Spleen (tissue), 7 donors: Measurements from ENCODE around the gene TNFSF9.

Source experiments
- POLR2A ChIP-seq, 3 donors: fragments of 450-650 bp; IDR thresholded peaks; one replicate each; pipeline ENCODE4 v1.5.1; 2017; ENCODE audit warnings: antibody characterized with exemption in 3 of 3, mild to moderate bottlenecking in 1 of 3
- POLR2AphosphoS5 ChIP-seq, 3 donors: sonication (generic); formaldehyde crosslinking; IDR thresholded peaks; one replicate each; pipeline ENCODE4 v1.5.1; 2017; ENCODE audit warnings: antibody characterized with exemption in 3 of 3
- TF ChIP-seq, protein P1 (sequence below), 11 experiments: fragments of 200-600 bp in 7 of 11; fragments of 450-650 bp in 4 of 11; sonication (generic) in 4 of 11; IDR thresholded peaks in 8 of 11; conservative IDR thresholded peaks in 3 of 11; 1 replicate in 7 of 11; 2 replicates in 4 of 11; pipeline versions ENCODE4 v1.4.0 to v1.8.0; 2016 to 2021; ENCODE audit warnings: antibody characterized with exemption in 11 of 11, inconsistent platforms in 4 of 11, mild to moderate bottlenecking in 1 of 11
- donor health status: DM: no; HTN: no; CAD: no; lungs with moderate emphysema.
- donor health status: DM: no; HTN: no; CAD: no.
- donor health status: DM: no; HTN: no; CAD: no.

DNA sequence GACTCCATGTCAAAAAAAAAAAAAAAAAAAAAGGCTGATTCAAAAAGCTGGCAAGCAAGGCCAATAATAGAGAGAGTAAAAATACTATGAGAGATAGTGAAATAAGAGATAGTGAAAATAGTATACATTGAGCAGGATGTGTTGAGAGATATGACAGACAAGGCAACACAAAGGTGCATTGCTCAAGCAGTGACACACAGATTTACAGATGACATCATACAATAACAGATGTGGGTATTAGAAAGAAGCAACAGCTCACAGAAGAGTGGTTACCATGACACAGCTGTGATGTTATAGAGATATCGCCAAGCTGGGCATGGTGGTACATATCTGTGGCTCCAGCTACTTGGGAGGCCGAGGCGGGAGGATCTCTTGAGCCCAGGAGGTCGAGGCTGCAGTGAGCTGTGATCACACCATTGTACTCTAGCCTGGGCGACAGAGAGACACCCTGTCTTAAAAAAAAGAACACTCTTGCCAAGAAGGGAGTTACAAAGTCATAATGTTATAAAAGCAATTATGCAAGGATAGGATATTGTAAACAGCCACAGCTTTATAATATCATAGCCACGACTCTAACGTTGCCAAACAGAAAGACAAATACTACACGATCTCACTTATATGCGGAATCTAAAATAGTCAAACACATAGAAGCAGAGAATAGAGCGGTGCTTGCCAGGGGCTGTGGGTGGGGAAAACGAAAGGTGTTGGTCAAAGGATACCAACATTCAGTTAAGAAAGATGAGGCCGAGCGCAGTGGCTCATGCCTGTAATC lies 10.3 kb downstream of the TNFSF9 start:
- TF ChIP-seq, protein P1, sequence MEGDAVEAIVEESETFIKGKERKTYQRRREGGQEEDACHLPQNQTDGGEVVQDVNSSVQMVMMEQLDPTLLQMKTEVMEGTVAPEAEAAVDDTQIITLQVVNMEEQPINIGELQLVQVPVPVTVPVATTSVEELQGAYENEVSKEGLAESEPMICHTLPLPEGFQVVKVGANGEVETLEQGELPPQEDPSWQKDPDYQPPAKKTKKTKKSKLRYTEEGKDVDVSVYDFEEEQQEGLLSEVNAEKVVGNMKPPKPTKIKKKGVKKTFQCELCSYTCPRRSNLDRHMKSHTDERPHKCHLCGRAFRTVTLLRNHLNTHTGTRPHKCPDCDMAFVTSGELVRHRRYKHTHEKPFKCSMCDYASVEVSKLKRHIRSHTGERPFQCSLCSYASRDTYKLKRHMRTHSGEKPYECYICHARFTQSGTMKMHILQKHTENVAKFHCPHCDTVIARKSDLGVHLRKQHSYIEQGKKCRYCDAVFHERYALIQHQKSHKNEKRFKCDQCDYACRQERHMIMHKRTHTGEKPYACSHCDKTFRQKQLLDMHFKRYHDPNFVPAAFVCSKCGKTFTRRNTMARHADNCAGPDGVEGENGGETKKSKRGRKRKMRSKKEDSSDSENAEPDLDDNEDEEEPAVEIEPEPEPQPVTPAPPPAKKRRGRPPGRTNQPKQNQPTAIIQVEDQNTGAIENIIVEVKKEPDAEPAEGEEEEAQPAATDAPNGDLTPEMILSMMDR (IDR thresholded peaks at IDR 0.05 in 8 of 11, conservative IDR thresholded peaks at IDR 0.05 in 3 of 11): no peak
- no peak for TF ChIP-seq POLR2A (IDR thresholded peaks at IDR 0.05)
- no peak for TF ChIP-seq POLR2AphosphoS5 (IDR thresholded peaks at IDR 0.05)
